CD1c-positive myeloid dendritic cell (primary cell): ENCODE data around the gene ADAMTS19.
A peak's percentile ranks its signal among the peaks of the same experiment; 100 is the strongest.
"Not testable (repeated sequence)": the region's sequence is repeated elsewhere in the genome, so short reads cannot be mapped to it uniquely, and the experiment has no call there.

Experiments
- DNase-seq: peaks from one replicate; pipeline ENCODE4 v3.0.0-alpha.2; 2016; ENCODE audit errors: extremely low spot score

The ADAMTS19 gene

DNA sequence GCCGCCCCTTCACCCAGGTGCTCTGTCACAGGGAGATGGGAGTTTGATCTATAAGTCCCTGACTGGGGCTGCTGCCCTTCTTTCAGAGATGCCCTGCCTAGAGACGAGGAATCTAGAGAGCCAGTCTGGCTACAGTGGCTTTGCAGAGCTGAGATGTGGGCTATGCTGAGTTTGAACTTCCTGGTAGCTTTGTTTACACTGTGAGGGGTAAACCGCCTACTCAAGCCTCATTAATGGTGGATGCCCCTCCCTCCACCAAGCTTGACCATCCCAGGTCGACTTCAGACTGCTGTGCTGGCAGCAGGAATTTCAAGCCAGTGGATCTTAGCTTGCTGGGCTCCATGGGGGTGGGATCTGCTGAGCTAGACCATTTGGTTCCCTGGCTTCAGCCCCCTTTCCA lies 124.4 kb downstream of the ADAMTS19 start:
- DNase-seq: not testable (repeated sequence)

DNA sequence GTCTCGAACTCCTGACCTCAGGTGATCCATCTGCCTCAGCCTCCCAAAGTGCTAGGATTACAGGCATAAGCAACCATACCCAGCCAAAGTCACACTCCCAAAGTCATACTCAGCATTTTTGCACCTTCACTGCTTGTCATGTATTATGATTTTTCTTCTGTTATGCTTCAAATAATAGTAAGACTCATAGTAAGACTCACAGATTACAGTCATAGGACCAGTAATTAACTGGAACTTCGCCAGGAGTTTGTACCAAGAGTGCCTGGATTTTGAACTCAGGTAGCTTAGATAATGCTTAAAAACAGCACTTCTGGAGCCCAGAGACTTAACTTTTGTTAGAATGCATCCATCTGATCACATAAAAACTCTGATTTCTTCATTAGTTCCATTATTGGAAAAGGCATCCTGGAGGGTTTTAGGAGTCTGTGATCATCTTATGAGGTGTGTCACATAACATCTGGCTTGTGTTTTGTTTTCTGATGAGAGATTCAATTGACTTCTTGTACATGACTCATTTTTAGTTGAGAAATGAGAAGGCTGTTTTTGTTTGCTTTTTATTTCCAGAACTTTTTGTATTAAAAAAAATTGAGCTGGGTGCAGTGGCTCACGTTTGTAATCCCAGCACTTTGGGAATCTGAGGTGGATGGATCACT lies 131.5 kb downstream of the ADAMTS19 start:
- no peak for DNase-seq

DNA sequence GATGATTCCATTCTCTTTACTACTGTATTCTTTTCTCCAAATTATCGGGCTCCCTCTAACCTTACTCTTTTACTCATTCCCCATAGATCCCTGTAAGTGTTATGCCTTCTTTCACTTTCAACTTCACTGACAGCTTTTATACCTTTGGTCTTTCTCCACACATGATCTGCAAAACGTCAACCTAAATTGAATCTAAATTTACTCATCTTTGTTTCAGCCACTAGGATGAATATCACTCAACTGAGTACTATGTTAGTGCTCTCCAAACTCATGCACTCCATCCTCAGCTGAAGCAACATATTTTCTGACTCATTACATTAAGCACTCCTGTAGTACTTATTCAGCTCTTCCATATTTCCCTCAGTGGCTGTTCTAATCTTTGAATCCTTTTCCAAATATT lies 133.4 kb downstream of the ADAMTS19 start:
- DNase-seq: no peak

DNA sequence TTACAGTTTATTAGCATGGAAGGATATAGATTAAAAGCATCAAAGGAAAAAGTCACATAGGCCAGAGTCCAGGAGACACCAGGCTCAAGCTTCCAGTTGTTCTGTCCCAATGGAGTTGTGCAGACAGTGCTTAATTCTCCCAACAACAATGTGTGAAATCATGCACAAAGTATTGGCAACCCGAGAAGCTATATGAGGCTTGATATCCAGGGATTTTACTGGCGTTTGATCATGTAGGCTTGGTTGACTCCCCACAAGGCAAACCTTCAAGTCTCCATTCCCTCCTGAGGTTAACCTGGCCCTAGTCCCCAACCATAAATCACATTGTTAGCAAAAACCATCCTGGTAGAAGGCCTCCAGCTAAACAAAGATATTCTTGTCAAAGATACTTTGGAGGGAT lies 141.5 kb downstream of the ADAMTS19 start:
- no peak for DNase-seq

DNA sequence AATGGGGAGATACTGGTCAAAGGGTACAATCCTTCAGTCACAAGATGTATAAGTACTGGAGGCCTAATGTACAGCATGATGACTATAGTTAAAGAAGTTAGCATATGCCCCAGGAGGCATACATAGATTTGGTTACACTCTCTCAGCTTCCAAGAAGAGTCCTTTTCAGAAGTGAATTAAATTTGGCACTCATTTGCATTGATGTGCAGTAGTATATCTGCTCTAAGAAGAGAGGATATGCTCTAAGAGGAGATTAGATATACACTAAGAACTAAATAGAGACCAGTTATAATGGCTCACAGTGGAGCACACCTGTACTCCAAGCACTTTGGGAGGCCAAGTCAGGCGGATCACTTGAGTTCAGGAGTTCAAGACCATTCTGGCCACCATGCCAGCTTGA lies 148.3 kb downstream of the ADAMTS19 start:
- DNase-seq: no peak

DNA sequence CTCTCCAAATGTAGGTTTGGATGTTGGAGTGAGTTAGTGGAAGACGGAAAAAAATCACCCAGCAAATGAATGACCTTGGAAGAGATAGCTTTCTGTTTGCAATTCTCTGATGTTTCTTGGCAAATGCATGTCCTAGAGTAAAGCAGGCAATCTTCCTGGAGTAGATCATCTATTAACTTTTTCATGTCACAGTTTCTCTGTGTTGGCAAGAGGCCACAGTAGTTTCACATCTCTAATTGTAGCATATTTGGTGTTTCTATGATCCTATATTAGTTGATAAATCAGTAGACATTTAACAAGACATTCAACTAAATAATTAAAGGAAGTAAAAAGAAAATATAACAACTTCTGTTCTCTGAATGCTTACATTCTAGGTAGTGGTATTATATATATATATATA lies 149.6 kb downstream of the ADAMTS19 start:
- DNase-seq: no peak

DNA sequence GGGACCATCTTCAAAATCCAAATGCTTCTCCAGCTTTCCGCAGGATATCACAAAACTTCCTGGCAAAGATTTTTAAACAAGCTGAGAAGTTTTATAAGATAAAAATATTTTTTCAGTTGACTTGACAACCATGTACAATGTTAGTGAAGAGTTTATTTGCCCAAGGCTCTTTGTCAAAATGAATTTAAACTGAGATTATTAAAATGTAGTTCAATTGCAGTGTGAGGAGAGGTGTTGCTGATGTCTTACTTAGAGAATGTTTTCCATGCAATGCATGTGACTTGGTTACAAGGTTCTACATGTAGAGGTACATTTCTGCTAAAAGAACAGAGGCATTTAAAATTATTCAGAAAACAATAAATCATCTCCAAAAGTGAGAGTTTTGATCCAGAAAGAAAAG lies 156.4 kb downstream of the ADAMTS19 start:
- DNase-seq: no peak

DNA sequence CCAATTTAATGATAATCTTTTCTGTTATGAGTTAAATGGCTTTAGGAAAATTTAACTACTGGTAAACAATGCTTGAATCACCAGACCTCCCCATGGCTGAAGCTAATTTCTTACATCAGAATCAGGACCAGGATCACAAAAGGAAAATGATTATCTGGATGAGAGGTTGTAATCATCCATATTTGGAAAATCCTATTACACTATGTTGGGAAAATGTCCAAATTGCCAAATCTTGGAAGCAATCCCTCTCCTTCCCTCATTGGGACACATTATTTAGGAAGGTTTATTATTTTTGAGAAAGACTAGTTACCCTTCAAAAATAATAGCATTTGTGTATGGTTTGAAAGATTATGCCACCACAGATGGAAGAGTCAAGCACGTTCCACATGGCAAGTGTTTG lies 157.1 kb downstream of the ADAMTS19 start:
- no peak for DNase-seq

DNA sequence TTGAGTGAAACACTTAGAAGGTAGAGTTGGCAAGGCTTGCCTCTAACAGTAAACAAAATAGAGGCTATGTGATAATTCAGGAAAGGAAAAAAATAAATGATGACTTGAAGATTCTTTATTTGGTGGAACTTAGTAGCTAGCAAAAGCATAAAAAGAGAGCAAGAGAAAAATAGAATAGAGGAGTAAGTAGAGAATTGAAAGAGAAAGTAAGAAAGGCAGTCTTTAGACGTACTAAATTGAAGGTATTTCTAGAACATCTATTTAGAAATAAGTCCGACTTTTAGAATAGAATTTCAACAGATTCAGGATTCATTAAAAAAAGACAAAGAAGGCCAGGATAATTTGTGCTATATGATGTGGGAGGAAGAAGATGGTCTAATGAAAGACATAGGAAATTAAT lies 159.7 kb downstream of the ADAMTS19 start:
- no peak for DNase-seq

DNA sequence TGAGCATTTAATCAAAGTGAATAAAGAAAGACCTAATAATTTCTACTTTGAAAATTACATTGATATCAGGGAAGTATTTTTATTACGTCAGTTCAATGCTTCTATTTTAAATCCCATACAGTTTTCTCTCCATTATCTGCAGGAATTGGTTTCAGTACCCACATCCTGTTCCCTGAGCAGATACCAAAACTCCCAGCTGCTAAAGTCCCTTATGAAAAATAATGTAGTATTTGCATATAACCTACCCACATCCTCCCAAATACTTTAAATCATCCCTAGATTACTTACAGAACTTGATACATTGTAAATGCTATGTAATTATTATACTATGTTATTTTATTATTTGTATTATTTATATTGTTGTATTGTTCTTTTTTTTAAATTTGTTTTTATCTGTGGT lies 162.4 kb downstream of the ADAMTS19 start:
- no peak for DNase-seq

DNA sequence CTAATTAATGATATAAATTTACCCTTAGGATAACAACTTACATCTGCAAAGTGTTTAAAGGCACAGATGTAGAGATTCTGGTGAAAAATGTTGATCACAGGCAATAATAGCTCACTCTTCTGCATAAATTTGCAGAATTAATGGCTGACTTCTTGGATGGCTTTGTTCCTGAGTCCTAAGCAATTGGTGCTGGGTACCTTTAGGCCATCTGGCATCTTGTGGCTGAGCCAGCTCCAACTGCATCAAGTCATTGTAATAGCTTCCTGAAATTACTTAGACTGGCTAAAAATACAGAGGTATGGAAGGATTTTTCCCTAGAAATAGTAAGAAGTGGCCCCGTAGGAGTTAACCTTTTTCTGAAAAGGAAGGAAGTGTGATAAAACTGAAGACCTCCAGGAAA lies 169.5 kb downstream of the ADAMTS19 start:
- no peak for DNase-seq

DNA sequence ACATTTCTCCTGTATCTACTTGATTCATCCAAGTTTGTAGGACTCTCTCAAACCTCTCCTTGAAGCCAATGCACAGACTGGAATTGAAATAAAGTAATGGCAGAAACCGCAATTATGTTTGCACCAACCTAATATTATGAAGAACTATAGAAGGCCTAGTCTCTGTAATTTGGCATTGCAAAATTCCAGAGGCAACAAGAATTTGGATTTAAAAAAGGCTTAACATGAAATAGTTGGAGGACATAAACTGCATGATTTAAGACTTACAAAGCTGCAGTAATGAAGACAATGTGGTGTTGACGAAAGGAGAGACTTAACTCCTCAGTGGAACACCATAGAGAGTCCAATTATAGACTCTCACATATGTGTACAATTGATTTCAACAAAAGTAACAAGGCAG lies 170.0 kb downstream of the ADAMTS19 start:
- no peak for DNase-seq

DNA sequence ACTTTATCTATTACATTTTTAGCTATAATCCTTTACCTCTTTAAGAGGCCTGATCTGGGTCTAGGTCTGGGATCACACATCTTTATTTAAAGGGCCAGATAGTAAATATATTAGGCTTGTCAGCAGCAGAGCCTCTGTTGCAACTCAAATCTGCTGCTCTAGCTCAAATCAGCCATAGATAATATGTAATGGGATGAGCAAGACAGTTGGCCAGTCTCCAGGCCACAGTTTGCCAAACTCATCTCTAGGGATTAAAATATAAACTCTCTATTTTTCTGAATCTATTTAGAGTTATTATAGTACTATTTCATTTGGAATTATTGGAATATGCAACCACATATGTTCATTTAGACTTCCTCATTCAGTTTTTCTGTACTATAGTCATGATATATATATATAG lies 171.9 kb downstream of the ADAMTS19 start:
- DNase-seq: no peak

DNA sequence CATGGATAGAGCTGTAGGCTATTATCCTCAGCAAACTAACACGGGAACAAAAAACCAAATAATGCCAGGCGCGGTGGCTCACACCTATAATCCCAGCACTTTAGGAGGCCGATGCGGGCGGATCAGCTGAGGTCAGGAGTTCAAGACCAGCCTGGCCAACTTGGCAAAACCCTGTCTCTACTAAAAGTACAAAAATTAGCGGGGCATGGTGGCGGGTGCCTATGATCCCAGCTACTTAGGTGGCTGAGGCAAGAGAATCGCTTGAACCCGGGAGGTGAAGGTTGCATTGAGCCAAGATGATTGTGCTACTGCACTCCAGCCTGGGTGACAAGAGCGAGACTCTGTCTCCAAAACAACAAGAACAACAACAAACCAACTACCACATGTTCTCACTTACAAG lies 177.4 kb downstream of the ADAMTS19 start:
- DNase-seq: not testable (repeated sequence)

DNA sequence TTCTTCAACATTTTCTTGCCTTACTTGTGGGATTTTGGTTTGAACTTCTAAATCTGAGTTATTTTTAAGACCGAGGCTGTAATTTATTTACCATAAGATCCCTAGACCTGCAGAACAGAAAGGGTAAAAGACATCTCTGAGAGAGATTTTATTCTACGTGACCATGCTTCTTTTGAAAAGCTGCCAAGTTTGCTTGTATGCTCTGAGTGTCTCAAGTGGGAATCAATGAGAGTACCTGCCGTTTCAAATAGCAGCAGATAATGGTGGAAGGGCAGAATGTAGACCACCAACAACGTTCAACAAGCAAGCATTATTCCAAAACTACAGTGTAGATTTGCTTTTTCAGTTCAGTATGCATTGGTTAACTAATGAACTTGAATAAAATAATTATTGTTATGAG lies 179.2 kb downstream of the ADAMTS19 start:
- DNase-seq: no peak

DNA sequence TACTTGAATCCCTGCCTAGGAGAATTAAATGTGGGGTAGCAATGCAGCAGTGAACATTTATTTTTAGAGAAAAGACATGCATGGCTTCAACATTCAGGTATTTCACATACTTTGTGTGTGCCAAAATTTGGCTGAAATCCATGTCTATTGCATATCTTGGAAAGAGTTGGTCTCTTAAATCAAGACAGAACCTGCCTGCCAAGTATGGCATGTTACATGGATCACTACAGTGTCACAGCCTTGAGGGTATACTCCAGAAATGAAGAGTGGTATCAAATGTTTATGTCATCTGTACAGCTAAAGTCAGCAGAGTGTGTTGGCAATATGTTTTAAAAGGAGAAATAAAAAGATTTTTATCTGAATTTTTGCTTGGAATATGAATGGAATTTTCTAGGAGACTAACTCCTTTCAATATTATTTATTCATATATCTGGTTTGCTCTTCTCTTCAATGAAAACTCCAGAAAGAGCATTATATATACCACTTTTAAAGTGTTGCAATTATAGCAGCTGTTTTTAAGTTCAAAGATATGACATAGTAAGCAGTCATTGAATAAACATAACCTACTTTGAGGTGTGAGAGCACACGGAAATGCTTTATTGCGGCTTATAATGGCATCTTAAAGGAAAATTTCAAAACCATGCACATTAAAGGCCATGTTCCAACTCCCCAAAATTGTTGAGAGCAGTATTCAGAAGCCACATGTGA lies 192.4 kb downstream of the ADAMTS19 start:
- DNase-seq: no peak

DNA sequence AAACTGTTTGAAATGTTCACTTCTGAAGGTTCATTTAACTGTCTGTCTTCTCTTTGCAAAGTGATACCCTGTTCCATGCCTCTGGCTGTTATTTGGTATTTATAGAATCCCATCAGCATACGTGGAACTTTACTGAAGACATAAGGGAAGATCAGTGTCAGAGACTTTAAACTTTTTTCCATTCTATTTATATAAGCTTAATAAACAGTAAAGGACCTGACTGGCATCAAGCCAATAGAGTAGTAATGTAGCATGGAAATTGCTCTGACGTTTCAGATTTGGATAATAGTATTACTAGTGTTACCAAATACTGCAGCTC lies 192.9 kb downstream of the ADAMTS19 start:
- no peak for DNase-seq

DNA sequence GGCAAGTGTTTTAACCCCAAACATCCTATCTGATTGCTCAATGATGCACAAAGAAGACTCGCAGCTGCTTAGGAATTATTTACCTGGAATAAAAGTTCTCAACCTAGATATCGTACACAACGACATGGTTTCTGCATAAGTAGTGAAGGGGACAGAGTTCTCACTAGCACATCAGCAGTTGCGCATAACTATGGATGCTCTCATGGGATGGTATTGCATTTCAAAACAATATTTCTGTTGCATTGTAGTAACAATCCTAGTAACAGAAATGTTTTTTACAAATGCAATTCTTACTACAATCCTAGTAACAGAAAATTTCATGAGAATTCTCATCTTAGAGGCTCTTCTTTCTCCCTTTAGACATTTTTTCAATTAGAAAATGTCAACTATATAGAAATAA lies 193.3 kb downstream of the ADAMTS19 start:
- DNase-seq: no peak

DNA sequence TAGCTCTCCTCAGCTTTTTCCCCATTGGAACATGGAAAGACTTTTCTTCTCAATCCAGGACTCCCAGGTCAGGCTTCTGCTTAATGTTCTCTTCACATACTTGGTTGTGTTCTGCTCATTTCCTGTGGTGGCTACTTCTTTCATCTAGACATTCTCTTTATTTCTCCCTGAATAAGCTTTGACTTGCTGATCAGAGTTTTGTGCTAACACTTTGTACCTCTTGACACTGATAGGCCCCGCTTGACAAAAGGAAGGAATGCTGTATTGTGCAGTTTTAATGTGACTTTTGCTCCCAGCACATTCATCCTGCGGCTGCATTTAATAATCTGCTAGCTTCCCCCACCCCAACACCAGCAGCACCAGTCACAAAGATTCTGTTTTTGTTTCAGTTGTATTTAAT lies 196.9 kb downstream of the ADAMTS19 start:
- no peak for DNase-seq

DNA sequence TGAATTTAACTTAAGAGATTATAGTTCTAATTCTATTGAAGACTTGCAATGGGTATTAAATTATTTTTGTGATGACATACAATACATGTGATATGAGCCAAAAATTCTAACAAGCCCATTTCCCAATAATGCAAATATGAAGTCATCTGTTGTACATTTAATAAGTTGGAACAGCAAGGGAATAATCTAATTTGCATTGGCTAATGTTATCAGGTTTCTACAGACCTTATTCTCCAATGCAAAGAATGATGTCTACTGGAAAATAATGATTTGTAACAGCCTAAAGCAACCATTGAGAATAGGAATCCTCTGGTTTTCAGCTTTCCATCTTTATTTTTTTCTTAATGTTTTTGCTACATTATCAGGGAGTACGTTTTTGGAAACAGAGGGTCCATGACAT lies 198.7 kb downstream of the ADAMTS19 start:
- DNase-seq: no peak

DNA sequence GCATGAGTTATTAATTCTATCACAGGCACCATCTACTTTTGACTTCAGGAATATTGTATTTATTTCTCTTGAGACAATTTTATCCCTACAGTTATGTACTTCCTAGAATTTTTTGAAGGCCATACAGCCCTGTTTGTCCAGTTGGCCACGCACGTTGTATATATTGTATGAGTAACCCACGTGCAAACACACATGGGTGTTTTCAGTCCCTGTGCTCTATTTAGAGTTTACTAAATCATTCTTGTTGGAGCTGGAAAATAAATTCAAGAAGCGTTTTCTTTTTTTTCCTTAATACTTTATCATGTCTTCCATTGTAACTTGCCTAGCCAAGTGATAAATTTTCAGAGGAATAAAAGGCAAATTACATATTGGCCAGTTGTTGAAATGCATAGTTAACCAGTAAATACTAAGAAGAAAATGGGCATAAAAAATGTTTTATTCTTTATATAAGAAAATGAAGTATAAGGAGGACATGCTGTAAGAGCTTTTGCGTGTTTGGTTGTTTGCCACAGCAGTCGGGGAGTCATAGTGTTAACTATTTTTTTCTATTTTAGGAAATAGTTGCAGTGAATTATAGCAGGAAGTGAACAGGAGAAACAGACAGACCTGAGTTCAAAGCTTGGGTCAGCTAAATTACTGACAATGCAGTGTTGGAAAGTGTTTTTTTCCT lies 201.4 kb downstream of the ADAMTS19 start:
- DNase-seq: no peak

DNA sequence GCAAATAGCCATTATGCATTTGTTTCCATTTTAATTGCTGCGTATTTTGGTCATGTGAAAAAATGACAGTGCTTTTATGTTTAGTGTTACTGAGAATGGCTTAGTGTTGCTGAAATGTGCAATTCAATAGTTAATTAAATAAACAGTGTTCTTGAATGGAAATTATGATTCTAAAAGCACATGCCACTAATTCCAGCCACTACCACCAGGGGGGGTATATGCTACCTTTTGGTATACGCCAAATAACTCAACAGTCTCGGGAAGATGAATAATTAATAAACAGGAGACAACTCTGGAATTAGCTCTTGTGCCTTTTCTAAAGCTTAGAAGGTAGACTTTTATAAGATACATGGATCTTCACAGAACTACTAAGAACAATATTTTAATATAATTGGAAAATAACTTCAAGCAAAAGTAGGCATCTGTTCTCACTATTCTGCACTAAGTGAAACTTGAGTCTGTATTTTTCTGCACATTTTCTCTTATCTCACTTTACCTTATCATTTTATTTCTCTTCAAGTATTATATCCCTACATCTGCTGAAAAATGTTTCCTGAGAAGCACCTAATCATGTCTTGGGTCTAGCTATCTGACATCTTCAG lies 204.3 kb downstream of the ADAMTS19 start:
- peak; percentile 37 for DNase-seq

DNA sequence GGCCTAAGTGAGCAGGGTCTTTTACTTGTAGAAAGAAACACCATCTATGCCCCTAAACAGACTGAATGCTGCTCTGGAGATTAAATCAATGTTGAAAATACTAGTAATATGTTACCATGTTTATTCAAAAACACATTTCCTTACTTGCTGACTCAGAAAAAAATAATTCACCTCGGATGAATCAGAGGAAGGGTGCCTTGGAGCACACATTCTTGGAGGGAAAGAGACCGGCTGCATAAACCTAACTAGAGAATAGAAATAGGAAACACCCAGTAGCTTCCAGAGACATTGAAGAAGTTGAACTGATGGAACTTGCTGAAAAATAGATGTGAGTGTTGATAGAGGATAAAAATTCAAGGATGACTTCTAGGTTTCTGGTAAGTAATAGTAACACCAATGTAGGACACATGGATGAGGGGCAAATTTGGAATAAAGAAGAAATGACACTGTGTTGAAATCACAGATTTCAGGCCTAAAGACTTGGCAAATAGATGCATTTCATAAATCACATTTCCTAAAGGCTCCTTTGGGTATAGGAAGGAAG lies 210.9 kb downstream of the ADAMTS19 start:
- DNase-seq: no peak
